GM23338 (cell line): ENCODE data around the gene NGLY1. TPM values are rescaled to one million over a fixed set of nuclear protein-coding genes. Genes with fewer than 3 reads are reported as not detected.

Experiments used
- CTCF ChIP-seq, 2 experiments: fragments of 200-600 bp in 1 of 2; sonication (generic) in 1 of 2; conservative IDR thresholded peaks; 2 replicates each; pipeline versions ENCODE4 v1.5.1 to v1.6.1; 2016 to 2017; ENCODE audit warnings: antibody characterized with exemption in 2 of 2, low read depth in 2 of 2, mild to moderate bottlenecking in 2 of 2, moderate library complexity in 1 of 2
- POLR2AphosphoS5 ChIP-seq: IDR thresholded peaks from 2 replicates; pipeline ENCODE4 v1.6.1; 2016; ENCODE audit warnings: antibody characterized with exemption, low read depth
- REST ChIP-seq: IDR thresholded peaks from one replicate; pipeline ENCODE4 v1.6.1; 2018; ENCODE audit warnings: antibody characterized with exemption; ENCODE audit not compliant: unreplicated experiment
- ZNF114 ChIP-seq: fragments of 250-450 bp; sonication (Bioruptor Pico); IDR thresholded peaks from 2 replicates; pipeline ENCODE4 v1.5.0; 2020; ENCODE audit warnings: mild to moderate bottlenecking, moderate library complexity
- ZNF331 ChIP-seq: fragments of 250-450 bp; sonication (Bioruptor Pico); IDR thresholded peaks from 2 replicates; pipeline ENCODE4 v1.5.0; 2020; ENCODE audit warnings: low read depth, mild to moderate bottlenecking, moderate library complexity
- ZNF462 ChIP-seq: fragments of 250-450 bp; sonication (Bioruptor Pico); IDR thresholded peaks from 2 replicates; pipeline ENCODE4 v1.5.0; 2020; ENCODE audit warnings: mild to moderate bottlenecking, moderate library complexity
- polyA plus RNA-seq: library from polyadenylated mRNA; unstranded; fragments of >200 nt; fragmentation: Nextera tagmentation; extraction: Ambion mirVana; gene quantifications from 2 replicates; pipeline ENCODE4 v1.2.1, GENCODE V29; 2016
- total RNA-seq: library from RNA; depleted of rRNA; stranded (reverse); fragments of >200 nt; shearing (Covaris generic); gene quantifications from 2 replicates; pipeline ENCODE4 v1.2.3, GENCODE V29; 2014

Gene NGLY1
- total and polyA plus RNA-seq, 2 experiments from 2014 or later: 20.4 to 43.5 TPM

- TF ChIP-seq ZNF462 (CRISPR knock-in tag): no peak
- TF ChIP-seq ZNF331: no peak
- TF ChIP-seq POLR2AphosphoS5: no peak
- TF ChIP-seq ZNF114 (CRISPR knock-in tag): no peak
- TF ChIP-seq REST: no peak
- TF ChIP-seq CTCF (conservative IDR thresholded peaks at IDR 0.05; ENCODE audit: low read depth in 2 of 2): no peak
Measured at GRCh38 chr3:25708036-25708435, 75.2 kb downstream of the NGLY1 start (continued).
